GM23338 (cell line): ENCODE results near the gene REPS1.

ENCODE experiments used
- CTCF ChIP-seq, 2 experiments: fragments of 200-600 bp in 1 of 2; sonication (generic) in 1 of 2; conservative IDR thresholded peaks; 2 replicates each; pipeline versions ENCODE4 v1.5.1 to v1.6.1; 2016 to 2017; ENCODE audit warnings: antibody characterized with exemption in 2 of 2, low read depth in 2 of 2, mild to moderate bottlenecking in 2 of 2, moderate library complexity in 1 of 2
- EZH2 ChIP-seq: fragments of 200-600 bp; sonication (generic); IDR thresholded peaks from one replicate; pipeline ENCODE4 v1.8.0; 2017; ENCODE audit warnings: antibody characterized with exemption, mild to moderate bottlenecking, low read depth; ENCODE audit not compliant: unreplicated experiment

GRCh38 chr6:139027620-139028182, 39.6 kb upstream of the REPS1 start:
- TF ChIP-seq CTCF (conservative IDR thresholded peaks at IDR 0.05; ENCODE audit: low read depth in 2 of 2), result no peak
- no peak for TF ChIP-seq EZH2
